ENCODE results near the gene USP20.

The USP20 gene

DNA sequence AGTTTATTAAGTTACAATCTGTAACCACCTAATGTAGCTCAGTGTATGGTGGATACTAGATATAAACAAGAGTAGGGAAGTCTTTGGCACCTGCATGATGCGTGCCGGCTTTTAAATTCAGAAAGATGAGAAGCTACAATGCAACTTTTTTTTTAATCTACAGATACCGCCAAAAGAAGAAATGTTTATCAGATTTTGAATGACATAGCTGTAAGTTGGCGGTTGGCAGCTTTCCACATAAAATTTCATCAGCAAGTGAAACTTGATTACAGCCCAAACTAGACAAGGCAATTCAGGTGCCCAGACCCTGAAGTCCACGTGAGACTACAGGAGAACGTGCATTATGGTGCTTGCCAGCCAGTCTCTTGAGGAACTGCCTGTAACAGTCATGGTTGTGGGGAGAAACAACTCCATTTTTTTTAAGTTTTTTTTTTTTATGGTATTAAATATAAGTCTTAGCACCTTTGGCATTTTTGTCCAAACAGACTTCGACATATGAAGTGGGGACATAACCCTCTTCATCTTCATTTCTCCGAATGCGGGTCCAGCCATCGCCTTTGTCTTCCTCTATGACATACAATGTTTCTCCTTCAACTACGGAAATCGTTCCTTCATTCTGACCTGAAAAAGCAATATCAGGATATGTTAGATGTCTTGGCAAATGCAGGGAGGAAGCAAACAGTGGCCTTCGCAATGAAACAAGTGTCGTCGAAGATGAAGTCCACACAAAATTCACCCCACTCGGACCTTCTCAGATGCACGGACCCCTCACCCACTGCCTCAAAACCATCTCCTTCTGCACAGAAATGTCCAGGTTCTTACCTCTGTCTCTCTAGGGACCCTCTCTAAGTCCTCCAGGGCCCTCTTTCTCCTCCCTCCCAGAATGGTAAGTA is 60.4 kb downstream of the USP20 start:
- TF ChIP-seq, protein P1, sequence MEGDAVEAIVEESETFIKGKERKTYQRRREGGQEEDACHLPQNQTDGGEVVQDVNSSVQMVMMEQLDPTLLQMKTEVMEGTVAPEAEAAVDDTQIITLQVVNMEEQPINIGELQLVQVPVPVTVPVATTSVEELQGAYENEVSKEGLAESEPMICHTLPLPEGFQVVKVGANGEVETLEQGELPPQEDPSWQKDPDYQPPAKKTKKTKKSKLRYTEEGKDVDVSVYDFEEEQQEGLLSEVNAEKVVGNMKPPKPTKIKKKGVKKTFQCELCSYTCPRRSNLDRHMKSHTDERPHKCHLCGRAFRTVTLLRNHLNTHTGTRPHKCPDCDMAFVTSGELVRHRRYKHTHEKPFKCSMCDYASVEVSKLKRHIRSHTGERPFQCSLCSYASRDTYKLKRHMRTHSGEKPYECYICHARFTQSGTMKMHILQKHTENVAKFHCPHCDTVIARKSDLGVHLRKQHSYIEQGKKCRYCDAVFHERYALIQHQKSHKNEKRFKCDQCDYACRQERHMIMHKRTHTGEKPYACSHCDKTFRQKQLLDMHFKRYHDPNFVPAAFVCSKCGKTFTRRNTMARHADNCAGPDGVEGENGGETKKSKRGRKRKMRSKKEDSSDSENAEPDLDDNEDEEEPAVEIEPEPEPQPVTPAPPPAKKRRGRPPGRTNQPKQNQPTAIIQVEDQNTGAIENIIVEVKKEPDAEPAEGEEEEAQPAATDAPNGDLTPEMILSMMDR (IDR thresholded peaks at IDR 0.05; ENCODE audit: extremely low read depth, insufficient read depth, missing control alignments), result no peak
- DNase-seq (ENCODE audit: low spot score), result no peak
- in situ Hi-C loops (cut with MboI; ENCODE audit: low pct_unique_long_range_greater_than_20kb, low sequenced_read_pairs, unreplicated experiment), result no loop called here

DNA sequence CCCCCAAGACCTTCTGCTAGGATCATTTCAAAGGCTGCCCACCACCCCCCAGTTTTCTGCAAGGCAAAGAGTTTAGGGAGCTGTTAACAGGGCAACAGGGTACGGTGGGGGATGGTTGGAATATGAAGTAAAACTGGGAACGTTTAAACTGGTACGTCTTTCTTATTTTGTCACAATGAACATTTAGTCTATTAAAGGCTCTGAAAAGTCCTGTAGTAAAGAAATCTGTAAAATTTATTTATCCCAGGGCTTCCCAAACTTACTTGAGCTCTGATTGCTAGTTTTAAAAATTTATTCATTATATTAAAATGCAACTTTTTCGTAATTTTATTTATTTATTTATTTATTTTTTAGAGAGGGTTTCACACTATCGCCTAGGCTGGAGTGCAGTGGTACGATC is 62.0 kb downstream of the USP20 start:
- DNase-seq (ENCODE audit: low spot score), result no peak
- in situ Hi-C loops (cut with MboI; ENCODE audit: low pct_unique_long_range_greater_than_20kb, low sequenced_read_pairs, unreplicated experiment), result no loop called here
- TF ChIP-seq, protein P1 (IDR thresholded peaks at IDR 0.05; ENCODE audit: extremely low read depth, insufficient read depth, missing control alignments), result no peak

DNA sequence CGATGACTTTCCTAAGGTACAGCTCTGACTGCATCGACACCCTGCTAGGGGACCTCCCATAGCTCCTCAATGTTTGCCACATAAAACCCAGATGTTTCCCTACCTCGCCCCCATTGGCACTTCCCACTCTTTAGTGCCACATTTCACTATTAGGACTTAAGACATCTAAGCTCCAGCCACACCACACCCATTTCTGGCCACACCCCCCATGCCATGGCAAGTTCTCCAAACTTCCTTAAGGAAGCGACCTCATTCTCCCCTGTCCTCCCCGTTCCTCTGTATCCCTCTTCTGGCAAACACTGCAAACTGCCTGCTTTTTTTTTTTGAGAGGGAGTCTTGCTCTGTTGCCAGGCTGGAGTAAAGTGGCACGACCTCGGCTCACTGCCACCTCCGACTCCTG is 62.9 kb downstream of the USP20 start:
- TF ChIP-seq, protein P1 (IDR thresholded peaks at IDR 0.05; ENCODE audit: extremely low read depth, insufficient read depth, missing control alignments), result no peak
- in situ Hi-C loops (cut with MboI; ENCODE audit: low pct_unique_long_range_greater_than_20kb, low sequenced_read_pairs, unreplicated experiment), result no loop called here
- DNase-seq (ENCODE audit: low spot score), result no peak

DNA sequence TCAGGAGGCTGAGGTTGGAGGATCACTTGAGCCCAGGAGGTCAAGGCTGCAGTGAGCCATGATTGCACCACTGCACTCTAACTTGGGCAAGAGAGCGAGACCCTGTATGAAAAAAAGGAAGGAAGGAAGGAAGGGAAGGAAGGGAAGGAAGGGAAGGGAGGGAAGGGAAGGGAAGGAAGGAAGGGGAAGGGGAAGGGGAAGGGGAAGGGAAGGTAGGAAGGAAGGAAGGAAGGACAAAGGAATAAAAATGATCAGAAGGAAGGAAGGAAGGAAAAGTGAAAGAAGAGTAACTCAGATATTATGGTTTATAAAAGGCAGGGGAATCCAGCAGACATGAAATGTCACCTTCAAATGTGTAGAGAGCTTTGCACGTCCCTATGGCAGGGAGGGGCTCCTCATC is 64.4 kb downstream of the USP20 start:
- no peak for DNase-seq (ENCODE audit: low spot score)
- TF ChIP-seq, protein P1 (IDR thresholded peaks at IDR 0.05; ENCODE audit: extremely low read depth, insufficient read depth, missing control alignments), result no peak
- in situ Hi-C loops (cut with MboI; ENCODE audit: low pct_unique_long_range_greater_than_20kb, low sequenced_read_pairs, unreplicated experiment), result no loop called here

DNA sequence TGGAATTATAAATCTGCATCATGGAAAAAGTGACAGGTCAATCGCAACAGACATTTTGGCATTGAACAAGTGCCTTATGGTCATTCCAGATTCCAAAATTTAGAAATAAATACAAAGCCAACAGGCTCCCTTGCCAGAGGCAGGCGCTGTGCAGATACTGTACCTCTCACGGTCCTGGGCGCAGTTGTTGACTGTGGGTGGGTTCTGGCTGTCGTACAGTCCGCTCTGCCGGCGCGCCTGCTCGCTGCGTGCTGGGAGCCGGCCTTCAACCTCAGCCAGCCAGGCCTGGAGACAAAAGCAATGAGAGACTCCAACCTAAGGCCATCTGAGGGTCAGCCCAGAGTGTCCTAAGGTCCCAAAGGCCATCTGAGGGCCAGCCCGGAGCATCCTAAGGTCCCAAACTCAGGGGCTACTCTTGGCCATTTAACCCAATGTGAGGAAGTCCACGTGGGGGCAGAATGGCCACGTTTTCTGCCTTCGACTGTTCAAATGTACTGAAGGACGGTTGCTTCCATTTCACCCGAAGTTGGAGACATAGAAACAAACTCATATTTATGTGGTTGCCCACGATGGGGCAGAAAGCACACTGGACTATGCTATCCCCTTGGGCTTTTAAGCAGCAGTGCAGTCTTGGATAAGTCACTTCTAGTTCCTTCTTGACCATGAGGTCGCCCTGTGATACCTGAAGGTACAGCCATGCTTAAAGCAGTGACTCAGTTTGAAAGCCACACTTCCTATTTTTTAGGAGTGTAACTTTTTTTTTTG is 65.2 kb downstream of the USP20 start:
- TF ChIP-seq, protein P1 (IDR thresholded peaks at IDR 0.05; ENCODE audit: extremely low read depth, insufficient read depth, missing control alignments), result no peak
- in situ Hi-C loops (cut with MboI; ENCODE audit: low pct_unique_long_range_greater_than_20kb, low sequenced_read_pairs, unreplicated experiment), result no loop called here
- peak; percentile 81 for DNase-seq (ENCODE audit: low spot score)

DNA sequence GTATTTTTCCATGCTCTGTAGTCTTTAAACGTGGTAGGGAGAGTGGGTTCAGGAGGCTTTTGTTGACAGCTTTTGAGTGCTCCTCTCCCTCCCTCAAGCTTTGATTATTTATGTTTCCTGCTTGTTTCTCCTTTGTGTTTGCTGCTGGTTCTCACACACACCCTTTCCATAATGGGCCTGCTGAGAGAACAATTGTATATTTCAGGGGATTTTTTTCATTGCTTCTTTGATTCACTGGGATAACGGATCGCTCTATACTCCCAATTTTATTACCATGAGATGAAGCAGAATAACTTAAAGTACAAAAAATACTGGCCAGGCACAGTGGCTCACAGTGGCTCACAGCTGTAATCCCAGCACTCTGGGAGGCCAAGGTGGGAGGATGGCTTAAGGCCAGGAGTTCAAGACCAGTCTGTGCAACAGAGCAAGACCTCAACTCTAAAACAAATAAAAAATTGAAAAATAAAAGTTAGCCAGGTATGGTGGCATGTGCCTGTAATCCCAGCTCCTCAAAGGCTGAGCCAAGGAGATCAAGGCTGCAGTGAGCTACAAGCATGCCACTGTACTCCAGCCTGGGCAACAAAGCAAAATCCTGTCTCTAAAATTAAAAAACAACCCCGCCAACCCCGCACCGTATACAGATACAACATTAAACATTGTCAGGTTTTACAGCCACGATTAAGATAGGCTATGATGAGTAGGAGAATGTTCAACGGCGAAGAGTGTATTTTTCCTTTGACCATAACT is 66.9 kb downstream of the USP20 start:
- in situ Hi-C loops (cut with MboI; ENCODE audit: low pct_unique_long_range_greater_than_20kb, low sequenced_read_pairs, unreplicated experiment), result no loop called here
- no peak for DNase-seq (ENCODE audit: low spot score)
- TF ChIP-seq, protein P1 (IDR thresholded peaks at IDR 0.05; ENCODE audit: extremely low read depth, insufficient read depth, missing control alignments), result no peak

All from GM13977 (cell line).